ENCODE results near the gene EGFL8.
"Not testable (repeated sequence)": the region's sequence is repeated elsewhere in the genome, so short reads cannot be mapped to it uniquely, and the experiment has no call there.

The EGFL8 gene

GRCh38 chr6:32195902-32196681, 31.7 kb downstream of the EGFL8 start:
- peak; percentile 44 for DNase-seq (ENCODE audit: low read depth)

DNA sequence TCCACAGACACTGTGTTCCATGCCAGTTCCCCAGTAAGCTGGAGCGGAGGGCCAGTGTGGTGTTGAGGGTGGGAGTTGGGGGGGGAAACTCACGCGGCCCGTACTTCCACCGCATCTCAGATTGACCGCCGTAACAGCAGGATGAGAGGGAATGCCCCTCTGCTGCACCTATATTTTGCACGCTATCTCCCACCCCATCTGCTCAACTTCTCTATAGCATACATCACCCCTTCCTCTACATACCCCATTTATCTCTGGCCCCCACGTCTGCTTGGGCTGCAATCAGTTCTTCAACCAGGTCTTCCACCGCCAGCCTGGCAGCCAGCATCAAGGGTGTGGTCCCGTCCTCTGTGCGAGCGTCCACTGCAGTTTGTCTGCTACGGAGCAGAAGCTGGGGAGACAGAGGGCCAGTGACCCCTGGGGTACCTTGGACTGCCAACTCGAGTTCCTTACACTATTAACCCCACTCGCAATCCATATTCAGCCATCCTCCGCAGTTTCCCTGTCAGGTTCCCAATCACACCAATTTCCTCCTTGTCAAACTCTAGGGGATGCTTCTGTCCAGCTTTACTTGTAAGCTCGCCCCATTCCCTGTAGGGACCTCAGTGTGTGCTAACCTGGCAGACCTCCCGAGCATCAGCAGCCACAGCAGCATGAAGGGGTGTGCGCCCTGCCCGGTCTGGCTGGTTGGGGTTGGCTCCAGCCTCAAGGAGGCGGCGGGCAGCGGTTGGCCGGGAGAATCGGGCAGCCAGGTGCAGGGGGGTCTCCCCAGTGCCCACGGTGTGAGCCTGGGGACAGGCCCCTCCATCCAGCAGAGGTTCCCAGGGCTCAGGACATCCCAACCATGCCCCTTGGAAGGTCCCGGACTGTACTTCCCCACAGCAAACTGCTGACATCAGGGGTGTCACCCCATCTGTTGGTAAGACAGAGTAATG, 32.6 kb downstream of the EGFL8 start:
- DNase-seq (ENCODE audit: low read depth), result no peak

GRCh38 chr6:32198345-32198696, 33.9 kb downstream of the EGFL8 start:
- no peak for DNase-seq (ENCODE audit: low read depth)

DNA sequence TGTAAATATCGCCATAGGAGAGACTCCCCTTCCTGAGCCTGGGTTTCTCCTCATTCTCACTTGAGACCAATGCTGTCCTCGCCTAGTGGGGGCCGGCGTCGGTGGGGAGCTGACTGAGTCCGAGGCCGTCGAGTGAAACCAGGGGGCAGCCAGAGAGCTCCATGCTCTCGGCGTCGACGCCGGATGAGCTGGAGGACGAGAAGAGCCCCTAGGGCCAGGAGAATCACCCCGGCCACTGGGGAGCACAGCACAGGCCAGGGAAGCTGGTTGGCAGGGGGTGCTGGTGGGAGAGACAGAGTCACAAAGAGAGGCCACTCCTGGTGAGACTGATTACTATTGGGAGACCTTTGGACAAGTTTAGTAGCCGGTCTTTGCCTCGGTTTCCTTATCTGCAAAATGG, 34.5 kb downstream of the EGFL8 start:
- DNase-seq (ENCODE audit: low read depth), result no peak

DNA sequence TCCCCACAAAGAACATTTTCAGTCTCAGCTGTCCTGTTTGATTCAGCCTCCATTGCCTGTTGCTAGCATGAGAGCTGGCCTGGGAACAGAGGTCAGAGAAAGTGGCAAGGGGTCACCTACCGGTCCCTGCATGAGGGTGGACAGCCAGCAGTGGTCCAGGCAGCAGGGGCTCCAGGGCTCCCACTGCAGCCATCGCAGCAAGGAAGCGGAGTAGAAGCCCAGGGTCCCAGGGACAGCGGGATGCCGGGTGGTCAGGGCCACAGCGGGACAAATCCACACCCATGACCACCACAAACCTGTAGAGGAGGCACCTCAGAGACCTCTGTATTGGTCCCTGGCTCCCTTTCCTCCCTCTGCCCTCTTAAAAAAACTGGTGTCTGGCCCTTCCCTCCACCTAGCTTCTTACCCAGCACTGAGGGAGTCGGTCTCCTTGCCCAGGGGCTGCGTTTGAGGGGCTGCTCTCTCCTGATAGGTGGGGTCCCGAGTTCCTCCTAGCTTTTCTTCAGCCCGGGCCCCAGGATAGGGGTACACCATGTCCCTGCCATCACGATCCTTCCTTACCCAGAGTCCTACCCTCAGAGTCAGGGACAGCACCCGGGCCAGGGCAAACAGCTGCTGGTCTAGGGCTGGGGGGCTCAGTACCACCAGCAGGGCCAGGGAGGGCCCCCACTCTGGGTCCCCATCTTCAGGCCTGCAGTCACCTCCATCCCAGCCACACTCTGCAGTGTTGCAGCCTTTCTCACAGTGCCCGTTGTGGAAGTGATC, 36.5 kb downstream of the EGFL8 start:
- no peak for DNase-seq (ENCODE audit: low read depth)

DNA sequence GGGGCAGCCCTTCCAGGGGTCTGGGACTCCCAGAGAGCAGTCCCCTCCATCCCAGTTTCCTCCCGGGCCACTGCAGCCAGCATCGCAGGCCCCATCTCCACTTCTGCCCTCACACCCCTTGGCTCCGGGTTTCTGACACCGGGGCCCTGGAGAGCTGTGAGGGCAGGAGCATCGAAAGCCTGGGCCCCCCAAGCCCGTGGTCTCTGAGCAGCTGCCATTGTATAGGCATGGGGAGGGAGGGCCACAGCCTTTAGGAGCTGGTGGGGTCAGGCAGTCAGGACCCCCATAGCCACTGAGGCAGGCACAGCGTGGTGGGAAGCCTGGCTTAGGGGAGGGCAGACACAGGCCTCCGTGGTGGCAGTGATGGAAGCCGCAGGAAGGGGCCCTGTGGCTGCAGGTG, 37.8 kb downstream of the EGFL8 start:
- DNase-seq (ENCODE audit: low read depth), result no peak

DNA sequence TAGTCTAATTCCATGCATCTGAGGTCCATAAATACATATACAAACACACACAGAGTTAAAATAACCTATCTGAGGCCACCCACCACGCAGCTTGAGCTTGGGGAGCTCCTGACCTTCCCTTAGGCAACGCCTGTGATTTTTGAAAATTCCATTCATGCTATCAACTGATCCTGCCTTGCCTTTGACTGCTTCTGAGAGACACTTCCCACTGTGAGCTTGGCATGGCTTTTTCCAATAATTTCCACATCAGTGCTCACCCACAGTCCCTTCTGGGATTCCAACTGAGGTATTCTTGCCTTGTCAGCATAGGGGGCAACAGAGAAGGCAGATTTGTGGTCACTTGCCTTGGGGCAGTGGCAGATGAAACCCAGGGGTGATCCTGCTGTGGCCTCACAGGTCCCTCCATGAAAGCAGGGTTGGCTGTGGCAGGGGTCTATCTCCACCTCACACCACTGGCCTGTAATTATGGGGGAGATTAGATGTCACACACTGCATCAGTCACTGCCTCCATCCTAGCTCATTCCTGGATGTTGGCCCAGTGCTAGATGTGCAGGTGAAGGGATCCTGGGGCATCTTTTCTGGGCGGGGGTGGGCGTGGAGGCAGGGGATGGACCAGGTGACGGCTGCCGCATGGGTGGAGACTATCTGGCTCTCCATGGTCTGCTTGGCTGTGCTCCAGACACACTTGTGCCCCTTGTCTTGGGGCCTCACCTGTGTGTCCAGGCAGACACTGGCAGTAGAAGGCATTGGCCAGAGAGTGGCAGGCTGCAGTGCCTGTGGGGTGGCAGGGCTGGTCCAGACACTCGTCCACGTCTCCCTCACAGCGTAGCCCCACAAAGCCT, 39.3 kb downstream of the EGFL8 start:
- DNase-seq (ENCODE audit: low read depth), result no peak

DNA sequence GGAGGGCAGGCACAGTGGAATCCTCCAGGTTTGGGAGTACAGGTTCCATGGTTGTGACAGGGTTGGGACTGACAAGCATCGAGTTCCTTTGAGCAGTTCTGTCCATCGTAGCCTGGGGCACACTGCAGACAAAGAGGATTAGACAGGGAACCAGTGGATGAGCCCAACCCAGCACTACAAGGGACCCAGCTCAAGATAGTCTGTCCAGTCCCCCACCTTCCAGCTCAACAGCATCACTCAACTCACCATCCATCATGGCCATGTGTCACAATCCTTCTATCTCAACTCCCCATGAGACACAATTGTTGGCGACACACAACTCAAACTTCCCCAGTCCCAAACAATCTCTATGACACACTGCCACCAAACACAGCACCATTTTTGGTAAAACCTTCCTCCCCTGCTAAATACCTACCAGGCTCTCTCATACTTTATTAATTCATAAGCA, 39.9 kb downstream of the EGFL8 start:
- DNase-seq (ENCODE audit: low read depth), result no peak

- DNase-seq (ENCODE audit: low read depth), result no peak
Measured at GRCh38 chr6:32208996-32209395, 44.6 kb downstream of the EGFL8 start.

GRCh38 chr6:32210191-32210601, 45.8 kb downstream of the EGFL8 start:
- no peak for DNase-seq (ENCODE audit: low read depth)

DNA sequence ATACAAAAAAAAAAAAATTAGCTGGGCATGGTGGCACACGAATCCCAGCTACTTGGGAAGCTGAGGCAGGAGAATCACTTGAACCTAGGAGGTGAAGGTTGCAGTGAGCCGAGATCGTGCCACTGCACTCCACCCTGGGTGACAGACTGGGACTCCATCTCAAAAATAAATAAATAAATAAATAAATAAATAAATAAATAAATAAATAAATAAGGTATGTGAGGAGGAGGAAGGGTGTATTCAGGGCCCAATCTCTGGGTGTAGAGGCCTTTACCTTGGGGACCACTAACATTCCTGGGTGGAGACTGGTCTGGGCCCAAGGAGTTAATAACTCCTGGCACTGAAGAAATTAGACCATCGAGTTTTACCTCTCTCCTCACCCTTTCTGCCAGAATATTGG, 47.0 kb downstream of the EGFL8 start:
- DNase-seq (ENCODE audit: low read depth), result not testable (repeated sequence)

DNA sequence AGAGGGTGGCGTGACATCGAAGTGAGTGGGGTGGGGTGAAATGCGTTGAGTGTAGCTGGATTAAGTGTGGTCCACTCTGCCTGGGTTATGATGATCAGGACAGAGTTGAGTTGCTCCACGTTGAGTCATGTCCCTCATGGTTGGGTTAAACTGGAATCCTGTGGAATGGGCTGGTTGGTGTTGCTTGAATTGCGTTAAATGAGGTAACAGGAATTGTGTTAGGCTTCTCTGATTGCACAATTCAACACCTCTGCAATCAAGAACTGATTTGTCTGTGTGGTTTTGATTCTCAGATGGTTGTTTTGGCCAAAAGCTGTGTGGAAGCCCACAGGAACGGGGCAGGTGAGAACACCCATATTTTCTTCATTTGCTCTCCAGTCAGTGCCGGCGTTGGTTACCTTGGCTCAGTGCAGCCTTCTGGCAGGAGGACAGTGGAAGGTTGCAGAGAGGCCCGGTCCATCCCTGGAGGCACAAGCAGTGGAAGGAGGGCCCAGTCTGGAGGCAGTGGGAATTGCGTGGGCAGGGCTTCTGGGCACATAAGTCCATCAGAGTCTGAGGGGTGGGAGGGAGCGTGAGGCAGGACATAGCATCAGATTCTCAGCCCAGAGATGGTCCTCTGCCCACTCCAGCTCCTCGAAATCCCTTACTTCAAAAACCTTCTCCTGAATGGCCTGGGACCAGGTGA, 47.8 kb downstream of the EGFL8 start:
- DNase-seq (ENCODE audit: low read depth), result no peak

DNA sequence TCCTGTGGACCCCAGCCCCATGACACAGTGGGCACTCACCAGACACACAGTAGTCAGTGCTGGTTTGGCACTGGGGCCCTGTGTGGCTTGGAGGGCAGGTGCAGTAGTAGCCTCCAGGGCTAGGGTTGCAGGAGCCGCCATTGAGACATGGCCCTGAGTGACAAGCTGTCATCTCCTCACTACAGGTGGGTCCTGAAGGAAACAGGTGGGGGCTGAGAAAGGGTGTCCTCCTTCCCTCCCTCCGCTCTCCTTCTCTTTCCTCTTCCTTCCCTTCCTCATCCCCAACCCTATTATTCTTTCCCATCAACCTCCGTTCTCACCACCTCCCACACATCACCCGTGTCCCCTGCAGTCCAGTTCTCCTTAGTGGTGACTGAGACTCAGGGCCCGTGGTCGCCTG, 49.3 kb downstream of the EGFL8 start:
- DNase-seq (ENCODE audit: low read depth), result no peak

DNA sequence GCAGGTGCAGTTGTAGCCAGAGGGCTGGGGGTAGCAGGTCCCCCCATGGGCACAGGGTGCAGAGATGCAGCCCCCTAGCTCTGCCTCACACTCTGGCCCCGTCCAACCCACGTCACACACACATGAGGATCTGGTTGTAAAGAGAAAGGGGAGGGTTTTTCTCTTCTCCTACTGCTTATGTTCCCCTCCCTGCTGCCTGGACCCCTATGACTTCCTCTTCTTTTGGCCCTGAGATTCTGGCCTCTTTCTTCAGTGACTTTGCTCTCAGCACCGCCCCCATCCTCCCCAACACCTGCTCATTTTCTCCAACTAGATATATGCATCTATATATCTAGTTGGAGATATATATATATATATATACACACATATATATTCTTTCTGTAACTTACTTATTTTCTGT, 49.7 kb downstream of the EGFL8 start:
- DNase-seq (ENCODE audit: low read depth), result no peak

DNA sequence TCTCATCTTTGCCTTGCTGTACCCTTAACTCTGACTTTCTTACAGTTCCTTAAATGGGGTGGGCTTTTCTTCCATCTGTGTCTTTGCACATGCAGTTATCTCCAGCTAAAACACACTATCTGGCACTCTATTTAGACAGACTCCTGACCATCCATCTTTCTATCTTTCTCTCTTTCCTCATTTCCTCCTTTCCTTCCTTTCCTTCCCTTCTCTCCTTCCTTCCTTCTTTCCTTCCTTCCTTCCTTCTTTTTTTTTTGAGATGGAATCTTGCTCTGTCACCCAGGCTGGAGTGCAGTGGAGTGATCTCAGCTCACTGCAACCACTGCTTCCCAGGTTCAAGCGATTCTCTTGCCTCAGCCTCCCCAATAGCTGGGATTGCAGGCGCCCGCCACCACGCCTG, 51.2 kb downstream of the EGFL8 start:
- no peak for DNase-seq (ENCODE audit: low read depth)

GRCh38 chr6:32216285-32216684, 51.9 kb downstream of the EGFL8 start:
- DNase-seq (ENCODE audit: low read depth), result no peak

DNA sequence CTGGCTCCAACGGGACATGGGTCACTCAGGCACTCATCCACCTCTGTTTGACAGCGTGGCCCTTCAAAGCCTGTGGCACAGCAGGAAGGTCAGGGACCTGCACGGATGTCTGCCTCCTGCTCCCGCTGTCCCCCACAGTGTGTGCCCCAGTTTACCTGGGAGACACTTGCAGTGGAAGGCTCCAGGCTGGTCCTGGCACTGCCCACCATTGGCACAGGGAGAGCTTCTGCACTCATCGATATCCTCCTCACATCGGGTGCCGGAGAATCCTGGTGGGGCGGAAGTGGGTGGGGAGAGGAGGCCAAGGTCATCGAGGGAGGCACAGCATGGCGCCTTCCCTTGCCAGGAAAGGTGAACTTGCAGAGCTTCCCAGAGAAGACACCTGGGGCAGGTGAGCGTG, 52.6 kb downstream of the EGFL8 start:
- DNase-seq (ENCODE audit: low read depth), result no peak
